Measurements from ENCODE around the gene SIPA1L3.

DNA sequence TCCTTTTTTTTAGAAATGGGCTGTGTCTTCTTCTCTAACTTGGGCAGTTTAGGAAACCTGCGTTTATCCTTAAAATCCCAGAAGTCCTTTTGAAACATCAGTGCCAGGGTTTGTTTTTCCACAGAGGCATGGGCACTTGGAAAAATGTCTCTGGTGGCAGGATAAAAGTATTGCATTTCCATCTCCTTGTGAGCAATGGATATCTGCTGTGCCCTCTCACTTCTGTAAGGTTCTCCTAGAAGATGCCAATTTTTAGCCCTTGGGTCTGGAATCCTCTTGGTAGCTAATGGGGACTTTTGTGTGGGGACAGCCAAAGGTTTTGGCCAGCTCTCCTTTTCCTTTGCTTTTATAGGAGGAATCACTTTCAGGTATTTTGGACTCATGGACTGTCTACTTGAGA is 21.6 kb upstream of the SIPA1L3 start:
- TF ChIP-seq EZH2 (IDR thresholded peaks at IDR 0.05; ENCODE audit: low read depth, unreplicated experiment) (no peak), EZH2phosphoT487 (IDR thresholded peaks at IDR 0.05; ENCODE audit: unreplicated experiment) (no peak), POLR2AphosphoS5 (IDR thresholded peaks at IDR 0.05; ENCODE audit: low read depth) (no peak)
- TF ChIP-seq, protein P1, sequence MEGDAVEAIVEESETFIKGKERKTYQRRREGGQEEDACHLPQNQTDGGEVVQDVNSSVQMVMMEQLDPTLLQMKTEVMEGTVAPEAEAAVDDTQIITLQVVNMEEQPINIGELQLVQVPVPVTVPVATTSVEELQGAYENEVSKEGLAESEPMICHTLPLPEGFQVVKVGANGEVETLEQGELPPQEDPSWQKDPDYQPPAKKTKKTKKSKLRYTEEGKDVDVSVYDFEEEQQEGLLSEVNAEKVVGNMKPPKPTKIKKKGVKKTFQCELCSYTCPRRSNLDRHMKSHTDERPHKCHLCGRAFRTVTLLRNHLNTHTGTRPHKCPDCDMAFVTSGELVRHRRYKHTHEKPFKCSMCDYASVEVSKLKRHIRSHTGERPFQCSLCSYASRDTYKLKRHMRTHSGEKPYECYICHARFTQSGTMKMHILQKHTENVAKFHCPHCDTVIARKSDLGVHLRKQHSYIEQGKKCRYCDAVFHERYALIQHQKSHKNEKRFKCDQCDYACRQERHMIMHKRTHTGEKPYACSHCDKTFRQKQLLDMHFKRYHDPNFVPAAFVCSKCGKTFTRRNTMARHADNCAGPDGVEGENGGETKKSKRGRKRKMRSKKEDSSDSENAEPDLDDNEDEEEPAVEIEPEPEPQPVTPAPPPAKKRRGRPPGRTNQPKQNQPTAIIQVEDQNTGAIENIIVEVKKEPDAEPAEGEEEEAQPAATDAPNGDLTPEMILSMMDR (conservative IDR thresholded peaks at IDR 0.05; ENCODE audit: low read depth in 2 of 2), result no peak; a peak in 1 of 4 replicates

All from GM23338 (cell line).